G401 (cell line): ENCODE data around the gene FOXN3. TPM values are rescaled to one million over a fixed set of nuclear protein-coding genes. Genes with fewer than 3 reads are reported as not detected.
"Not testable (repeated sequence)": the region's sequence is repeated elsewhere in the genome, so short reads cannot be mapped to it uniquely, and the experiment has no call there.

ENCODE experiments used
- DNase-seq: peaks from one replicate; pipeline ENCODE4 v3.0.0-alpha.2; 2015; ENCODE audit warnings: low spot score
- in situ Hi-C: cut with HindIII; loops from 2 replicates; pipeline ENCODE4 v1.10.0; 2016; ENCODE audit warnings: low sequenced_read_pairs, mixed read lengths
- total RNA-seq: library from RNA; depleted of rRNA; stranded (reverse); fragments of >200 nt; shearing (Covaris generic); gene quantifications from 2 replicates; pipeline ENCODE4 v1.2.3, GENCODE V29; 2014

FOXN3 gene
- total RNA-seq, 1 experiment from 2014 or later, result 7.6 TPM

- DNase-seq, in situ Hi-C loops: not testable (repeated sequence)
Observed at GRCh38 chr14:89294469-89294868, 122.6 kb downstream of the FOXN3 start.

- DNase-seq, result no peak
- in situ Hi-C loops, result no loop called here
Observed at GRCh38 chr14:89294060-89294459, 123.0 kb downstream of the FOXN3 start.

- in situ Hi-C loops, result no loop called here
- DNase-seq, result no peak
Observed at GRCh38 chr14:89293314-89293916, 123.6 kb downstream of the FOXN3 start.

- DNase-seq, result no peak
- in situ Hi-C loops, result no loop called here
Observed at GRCh38 chr14:89292579-89293313, 124.3 kb downstream of the FOXN3 start.

GRCh38 chr14:89291351-89291940, 125.6 kb downstream of the FOXN3 start:
- no peak for DNase-seq
- in situ Hi-C loops, result no loop called here

GRCh38 chr14:89290813-89291212, 126.2 kb downstream of the FOXN3 start:
- DNase-seq, result no peak
- in situ Hi-C loops, result no loop called here

GRCh38 chr14:89289477-89289876, 127.6 kb downstream of the FOXN3 start:
- peak; percentile 66 for DNase-seq
- in situ Hi-C loops, result no loop called here

GRCh38 chr14:89288114-89288513, 128.9 kb downstream of the FOXN3 start:
- DNase-seq, result no peak
- in situ Hi-C loops, result no loop called here

GRCh38 chr14:89284333-89285058, 132.5 kb downstream of the FOXN3 start:
- DNase-seq, result peak; percentile 61
- in situ Hi-C loops, result no loop called here

GRCh38 chr14:89283327-89284060, 133.5 kb downstream of the FOXN3 start:
- in situ Hi-C loops, result no loop called here
- no peak for DNase-seq

- in situ Hi-C loops, result no loop called here
Observed at GRCh38 chr14:89282191-89282590, 134.8 kb downstream of the FOXN3 start.

GRCh38 chr14:89280600-89280999, 136.4 kb downstream of the FOXN3 start:
- DNase-seq, result no peak
- in situ Hi-C loops, result no loop called here

More at GRCh38 chr14:89282191-89282590, 134.8 kb downstream of the FOXN3 start:
- DNase-seq, result peak; percentile 66

- peak; percentile 74 for DNase-seq
- in situ Hi-C loops, result no loop called here
Observed at GRCh38 chr14:89279649-89280232, 137.3 kb downstream of the FOXN3 start.

- peak; percentile 29 for DNase-seq
- in situ Hi-C loops, result no loop called here
Observed at GRCh38 chr14:89277203-89277602, 139.8 kb downstream of the FOXN3 start.

- in situ Hi-C loops, result no loop called here
- DNase-seq, result no peak
Observed at GRCh38 chr14:89276424-89276975, 140.5 kb downstream of the FOXN3 start.

GRCh38 chr14:89270439-89271227, 146.4 kb downstream of the FOXN3 start:
- in situ Hi-C loops, result no loop called here
- DNase-seq, result no peak

- in situ Hi-C loops, result no loop called here
- DNase-seq, result no peak
Observed at GRCh38 chr14:89269404-89269803, 147.6 kb downstream of the FOXN3 start.

- DNase-seq, result peak; percentile 34
- in situ Hi-C loops, result no loop called here
Observed at GRCh38 chr14:89268514-89268913, 148.5 kb downstream of the FOXN3 start.
